GM19467 (cell line): ENCODE results near the gene ZNF546.
"Not testable (repeated sequence)": the region's sequence is repeated elsewhere in the genome, so short reads cannot be mapped to it uniquely, and the experiment has no call there.

Source experiments
- ATAC-seq: cut with Tn5 transposase; IDR thresholded peaks from one replicate; pipeline ENCODE4 v1.9.1; 2021; ENCODE audit warnings: mild to moderate bottlenecking, moderate library complexity; ENCODE audit not compliant: unreplicated experiment

ZNF546 gene

DNA sequence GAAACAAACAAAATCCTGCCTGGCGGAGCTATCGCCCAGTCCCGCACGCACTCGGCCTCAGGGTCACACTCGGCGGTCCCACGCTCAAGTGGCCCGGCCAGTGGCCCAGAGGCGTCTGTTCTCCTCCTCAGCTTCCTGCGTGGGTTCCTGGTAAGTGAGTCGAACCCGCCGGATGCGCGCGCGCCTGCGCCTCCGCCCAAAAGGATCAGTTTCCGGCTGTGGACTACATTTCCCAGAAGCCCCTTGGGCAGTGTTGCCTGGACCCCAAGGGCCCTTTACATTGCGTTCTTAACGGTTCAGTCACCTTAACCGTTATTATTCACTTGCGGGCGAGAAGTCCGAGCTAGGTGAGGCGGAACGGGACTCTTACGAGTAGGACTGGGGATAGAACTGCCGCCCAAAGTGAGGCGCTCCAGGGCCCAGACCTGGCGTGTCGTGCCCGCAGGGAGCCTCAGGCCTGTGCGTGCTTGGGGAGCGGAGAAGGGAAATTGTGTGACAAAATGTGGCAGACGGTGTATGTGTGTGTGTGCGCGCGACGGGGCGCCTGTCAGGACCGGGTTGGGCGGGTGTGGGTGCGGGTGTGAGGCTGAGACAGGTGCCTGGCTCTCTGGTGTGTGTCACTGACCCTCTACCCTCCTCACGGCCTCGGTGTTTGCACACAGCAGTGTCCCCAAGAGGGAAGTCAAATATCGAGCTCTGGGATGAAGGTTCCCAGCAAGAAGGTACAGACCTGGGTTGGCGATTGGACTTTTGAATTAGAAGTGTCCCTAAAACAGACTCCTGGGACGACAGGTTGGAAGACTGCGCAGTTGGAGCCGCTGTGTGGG lies at the start of gene ZNF546:
ZNF546 (plus strand) TSS at position 250 of the 827 bp plus-strand sequence. CDS start 1,267 bp downstream, outside the sequence.
- peak; percentile 79 for ATAC-seq

- no peak for ATAC-seq
Observed at GRCh38 chr19:39949026-39949747, 47.7 kb upstream of the ZNF546 start.

DNA sequence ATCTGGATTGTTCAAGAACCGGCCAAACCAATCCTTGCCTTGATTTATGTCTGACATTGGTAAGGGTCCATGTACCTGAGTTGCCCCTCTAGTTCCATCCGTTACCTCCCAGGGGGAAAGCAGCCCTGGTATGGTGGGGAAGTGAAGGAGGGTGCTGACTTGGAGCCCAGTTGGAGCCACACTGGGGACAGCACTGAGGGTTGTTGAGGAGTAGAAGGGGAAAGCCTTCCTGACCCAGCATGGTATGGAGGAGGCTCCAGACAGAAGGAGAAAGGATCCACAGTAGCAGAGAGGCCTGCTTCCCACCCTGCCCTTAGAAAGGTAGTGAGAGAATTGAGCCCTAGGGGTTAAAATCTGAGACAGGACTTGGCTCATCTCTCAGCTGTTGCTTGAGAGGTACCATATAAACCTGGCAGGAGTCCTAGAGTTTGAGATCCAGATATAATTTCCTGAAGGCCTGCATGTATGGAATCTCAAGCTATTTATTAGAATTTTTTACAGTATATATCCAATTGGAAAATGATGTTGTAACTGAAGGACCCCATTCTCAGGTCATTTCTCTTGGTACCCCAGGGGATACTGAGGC lies 45.7 kb upstream of the ZNF546 start:
- ATAC-seq, result no peak

DNA sequence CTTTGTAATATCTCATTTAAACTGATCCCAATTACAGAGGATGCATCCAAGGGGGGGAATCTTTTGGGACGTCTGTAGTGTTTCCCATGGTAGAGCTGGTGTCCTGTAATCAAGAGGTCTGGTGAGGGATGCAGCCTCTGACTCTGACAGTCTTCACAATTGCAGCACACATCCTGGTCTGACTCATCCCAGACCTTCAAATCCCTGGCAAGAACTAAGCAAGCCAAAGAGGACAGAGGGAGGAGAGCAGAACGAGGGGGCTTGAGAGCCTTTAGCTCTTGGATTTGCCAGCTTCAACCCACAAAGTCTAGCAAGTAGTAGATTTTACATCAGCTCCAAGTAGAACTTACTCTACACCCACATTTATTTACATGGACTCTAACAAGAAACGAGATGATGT lies 45.2 kb upstream of the ZNF546 start:
- ATAC-seq, result no peak

DNA sequence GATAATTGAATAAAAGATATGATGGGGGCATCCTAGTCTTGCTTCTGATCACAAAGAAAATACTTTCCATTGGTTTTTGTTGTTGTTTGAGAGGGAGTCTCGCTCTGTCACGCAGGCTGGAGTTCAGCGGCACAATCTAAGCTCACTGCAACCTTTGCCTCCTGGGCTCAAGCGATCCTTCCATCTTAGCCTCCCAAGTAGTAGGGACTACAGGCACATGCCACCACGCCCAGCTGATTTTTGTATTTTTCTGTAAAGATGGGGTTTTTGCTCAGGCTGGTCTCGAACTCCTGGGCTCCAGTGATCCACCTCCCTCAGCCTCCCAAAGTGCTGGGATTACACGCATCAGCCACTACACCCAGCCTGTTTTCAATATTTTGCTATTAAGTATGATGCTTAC lies 42.9 kb upstream of the ZNF546 start:
- ATAC-seq, result no peak

DNA sequence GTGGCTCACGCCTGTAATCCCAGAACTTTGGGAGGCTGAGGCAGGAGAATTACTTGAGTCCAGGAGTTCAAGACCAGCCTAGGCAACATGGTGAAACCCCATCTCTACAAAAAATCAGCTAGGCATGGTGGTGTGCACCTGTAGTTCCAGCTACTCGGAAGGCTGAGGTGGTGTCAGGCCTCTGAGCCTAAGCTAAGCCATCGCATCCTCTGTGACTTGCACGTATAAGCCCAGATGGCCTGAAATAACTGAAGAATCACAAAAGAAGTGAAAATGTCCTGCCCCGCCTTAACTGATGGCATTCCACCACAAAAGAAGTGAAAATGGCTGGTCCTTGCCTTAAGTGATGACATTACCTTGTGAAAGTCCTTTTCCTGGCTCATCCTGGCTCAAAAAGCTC lies 39.0 kb upstream of the ZNF546 start:
- ATAC-seq, result not testable (repeated sequence)

DNA sequence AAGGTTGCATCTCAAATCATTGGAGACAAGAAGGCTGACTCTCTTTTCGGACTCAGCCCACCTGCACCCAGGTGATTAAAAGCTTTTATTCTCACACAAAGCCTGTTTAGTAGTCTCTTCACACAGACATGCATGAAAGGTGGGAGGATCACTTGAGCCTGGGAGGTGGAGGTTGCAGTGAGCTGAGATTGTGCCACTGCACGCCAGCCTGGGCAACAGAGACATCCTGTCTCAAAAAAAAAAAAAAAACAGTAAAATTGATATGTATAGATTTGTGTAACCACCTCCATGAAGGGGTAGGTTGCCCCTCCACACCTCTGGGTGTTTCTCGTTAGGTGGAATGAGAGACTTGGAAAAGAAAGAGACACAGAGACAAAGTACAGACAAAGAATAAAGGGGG lies 37.9 kb upstream of the ZNF546 start:
- not testable (repeated sequence) for ATAC-seq

GRCh38 chr19:39959407-39959806 lies 37.5 kb upstream of the ZNF546 start:
- ATAC-seq, result not testable (repeated sequence)

- no peak for ATAC-seq
Observed at GRCh38 chr19:39963898-39964297, 33.0 kb upstream of the ZNF546 start.

DNA sequence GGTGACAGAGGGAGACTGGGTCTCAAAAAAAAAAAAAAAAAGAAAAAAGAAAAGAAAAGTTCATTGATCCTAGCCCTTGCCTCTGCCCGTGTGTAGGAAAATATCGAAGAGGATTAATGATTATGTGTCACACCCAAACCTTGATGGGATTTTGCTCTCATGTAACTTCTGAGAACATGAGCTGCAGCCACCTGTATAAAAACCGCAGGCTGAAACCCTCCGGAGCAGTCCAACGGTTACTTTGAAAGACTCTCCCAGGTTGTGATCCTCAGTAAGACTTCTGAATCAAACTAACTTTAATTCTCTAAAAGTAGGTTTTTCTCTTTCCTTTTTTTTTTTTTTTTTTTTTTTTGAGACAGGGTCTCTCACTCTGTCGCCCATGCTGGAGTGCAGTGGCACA lies 30.2 kb upstream of the ZNF546 start:
- ATAC-seq, result no peak

DNA sequence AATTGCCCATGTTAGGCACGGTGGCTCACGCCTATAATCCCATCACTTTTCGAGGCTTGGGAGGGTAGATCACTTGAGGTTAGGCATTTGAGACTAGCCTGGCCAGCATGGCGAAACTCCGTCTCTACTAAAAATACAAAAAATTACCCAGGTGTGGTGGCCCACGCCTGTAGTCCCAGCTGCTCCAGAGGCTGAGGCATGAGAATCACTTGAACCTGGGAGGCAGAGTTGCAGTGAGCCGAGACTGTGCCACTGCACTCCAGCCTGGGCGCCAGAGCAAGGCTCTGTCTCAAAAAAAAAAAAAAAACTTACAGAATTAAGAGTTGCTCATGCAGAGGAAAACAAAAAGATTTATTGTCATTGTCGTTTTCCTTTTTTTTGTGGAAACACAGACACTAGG lies 29.3 kb upstream of the ZNF546 start:
- no peak for ATAC-seq

GRCh38 chr19:39968789-39969188 lies 28.1 kb upstream of the ZNF546 start:
- ATAC-seq, result no peak

- ATAC-seq, result no peak
Observed at GRCh38 chr19:39969266-39969665, 27.6 kb upstream of the ZNF546 start.

- ATAC-seq, result no peak
Observed at GRCh38 chr19:39969681-39970424, 27.0 kb upstream of the ZNF546 start.

GRCh38 chr19:39970425-39970674 lies 26.5 kb upstream of the ZNF546 start:
- ATAC-seq, result peak; percentile 5

- peak; percentile 93 for ATAC-seq
Observed at GRCh38 chr19:39970675-39971379, 26.0 kb upstream of the ZNF546 start, which contains the start of gene PSMC4. Gene PSMC4 (plus strand): TSS chr19:39971165. CDS start chr19:39971203, 38 bp downstream.

- no peak for ATAC-seq
Observed at GRCh38 chr19:39971380-39972035, 25.4 kb upstream of the ZNF546 start.

DNA sequence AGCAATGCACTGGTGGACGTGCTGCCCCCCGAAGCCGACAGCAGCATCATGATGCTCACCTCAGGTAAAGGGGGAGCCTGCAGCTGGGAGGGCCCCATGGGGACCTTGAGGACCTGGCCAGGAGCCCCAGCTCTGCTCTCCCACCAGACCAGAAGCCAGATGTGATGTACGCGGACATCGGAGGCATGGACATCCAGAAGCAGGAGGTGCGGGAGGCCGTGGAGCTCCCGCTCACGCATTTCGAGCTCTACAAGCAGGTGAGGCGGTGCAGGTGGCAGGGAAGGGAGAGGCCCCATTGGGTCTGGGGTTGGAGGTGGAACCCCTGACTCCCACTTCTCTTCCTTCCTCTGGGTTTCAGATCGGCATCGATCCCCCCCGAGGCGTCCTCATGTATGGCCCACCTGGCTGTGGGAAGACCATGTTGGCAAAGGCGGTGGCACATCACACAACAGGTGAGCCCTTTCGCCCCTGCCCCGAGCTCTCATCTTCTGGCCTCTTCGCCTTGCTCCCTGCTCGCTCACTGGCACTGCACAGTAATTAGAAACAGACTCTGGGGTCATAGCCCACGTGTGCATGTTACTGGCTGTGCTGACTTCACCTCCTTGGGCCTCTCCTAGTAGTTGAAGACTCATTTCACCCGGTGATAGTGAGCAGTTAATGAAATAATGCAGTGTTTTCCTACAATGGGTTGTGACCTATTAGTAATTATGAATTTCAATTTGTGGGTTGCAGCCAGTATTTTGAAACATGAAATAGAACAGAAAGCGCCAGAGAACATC lies 22.3 kb upstream of the ZNF546 start:
- no peak for ATAC-seq

GRCh38 chr19:39982883-39983282 lies 14.0 kb upstream of the ZNF546 start:
- no peak for ATAC-seq
